HepG2 (cell line): ENCODE measurements around the gene RIPK3. TPM values are rescaled to one million over a fixed set of nuclear protein-coding genes. Genes with fewer than 3 reads are reported as not detected.

Experiments used
- ARNT2 ChIP-seq: sonication (generic); formaldehyde crosslinking; IDR thresholded peaks from 2 replicates; pipeline ENCODE4 v1.8.0; 2022; ENCODE audit warnings: mild to moderate bottlenecking, low read depth, missing genetic modification reagents, moderate library complexity
- CREB1 ChIP-seq, 2 experiments: fragments of 450-650 bp in 1 of 2; IDR thresholded peaks; 2 replicates each; pipeline ENCODE4 v1.6.1; 2016 to 2017; ENCODE audit warnings: control low read depth in 1 of 2, mild to moderate bottlenecking in 1 of 2, missing compliant biosample characterization in 1 of 2, missing genetic modification characterization in 1 of 2
- FIP1L1 ChIP-seq: fragments of 200-400 bp; formaldehyde crosslinking; IDR thresholded peaks from 2 replicates; pipeline ENCODE4 v1.6.1; 2018; ENCODE audit warnings: low read depth, mild to moderate bottlenecking, low read length, moderate library complexity, borderline replicate concordance; ENCODE audit not compliant: insufficient read depth
- KDM4B ChIP-seq: sonication (generic); formaldehyde crosslinking; IDR thresholded peaks from 2 replicates; pipeline ENCODE4 v1.4.0; 2020; ENCODE audit warnings: missing genetic modification reagents
- KLF9 ChIP-seq: IDR thresholded peaks from 2 replicates; pipeline ENCODE4 v1.6.1; 2016; ENCODE audit warnings: low read depth
- ZFP36 ChIP-seq: fragments of 150-350 bp; IDR thresholded peaks from 2 replicates; pipeline ENCODE4 v1.6.1; 2018; ENCODE audit warnings: borderline replicate concordance, low read length, low read depth; ENCODE audit not compliant: partially characterized antibody
- ZNF12 ChIP-seq: sonication (generic); formaldehyde crosslinking; IDR thresholded peaks from 2 replicates; pipeline ENCODE4 v1.5.0; 2020; ENCODE audit warnings: missing genetic modification reagents
- ZNF430 ChIP-seq: sonication (generic); formaldehyde crosslinking; IDR thresholded peaks from 2 replicates; pipeline ENCODE4 v1.9.0; 2021; ENCODE audit warnings: mild to moderate bottlenecking, missing genetic modification reagents
- polyA plus RNA-seq, 8 experiments: library from polyadenylated mRNA; depleted of rRNA in 3 of 8; stranded (reverse) in 7 of 8; unstranded in 1 of 8; fragments of >200 nt; fragmentation: Illumina TruSeq in 4 of 8; extraction: Trizol in 4 of 8; gene quantifications; 2 replicates each; pipeline versions ENCODE4 v1.2.1 to v1.2.3, GENCODE V29; 2011 to 2016; ENCODE audit warnings: low read depth in 4 of 8, missing spikeins in 1 of 8, mixed read lengths in 1 of 8; ENCODE audit not compliant: insufficient read depth in 1 of 8
- total RNA-seq, 5 experiments: library from RNA; depleted of rRNA; stranded (reverse); fragments of >200 nt; fragmentation: Illumina TruSeq; extraction: Trizol; gene quantifications; 2 replicates each; pipeline ENCODE4 v1.2.3, GENCODE V29; 2016; ENCODE audit warnings: low read depth in 1 of 5
- TF ChIP-seq, protein P1 (sequence below): sonication (generic); formaldehyde crosslinking; IDR thresholded peaks from 2 replicates; pipeline ENCODE4 v1.4.0; 2020; ENCODE audit warnings: missing genetic modification reagents
- TF ChIP-seq, protein P2 (sequence below): sonication (generic); formaldehyde crosslinking; IDR thresholded peaks from 2 replicates; pipeline ENCODE4 v1.5.0; 2020; ENCODE audit warnings: missing genetic modification reagents, mild to moderate bottlenecking, borderline replicate concordance
- TF ChIP-seq, protein P3 (sequence below): sonication (generic); formaldehyde crosslinking; IDR thresholded peaks from 2 replicates; pipeline ENCODE4 v1.8.1; 2022; ENCODE audit warnings: low read depth, mild to moderate bottlenecking, missing genetic modification reagents
- TF ChIP-seq, protein P4 (sequence below): sonication (generic); formaldehyde crosslinking; IDR thresholded peaks from 2 replicates; pipeline ENCODE4 v1.8.1; 2022; ENCODE audit warnings: mild to moderate bottlenecking, missing genetic modification reagents
- TF ChIP-seq, protein P5 (sequence below): fragments of 450-650 bp; IDR thresholded peaks from 2 replicates; pipeline ENCODE4 v1.6.1; 2017; ENCODE audit warnings: mild to moderate bottlenecking
- TF ChIP-seq, protein P6 (sequence below): sonication (generic); formaldehyde crosslinking; IDR thresholded peaks from 2 replicates; pipeline ENCODE4 v1.4.0; 2020; ENCODE audit warnings: missing genetic modification reagents

The RIPK3 gene
- total and polyA plus RNA-seq, 2 of the 13 experiments (the other 11 are each of a cell fraction or from before 2014, with no cell fraction given), result not detected

DNA sequence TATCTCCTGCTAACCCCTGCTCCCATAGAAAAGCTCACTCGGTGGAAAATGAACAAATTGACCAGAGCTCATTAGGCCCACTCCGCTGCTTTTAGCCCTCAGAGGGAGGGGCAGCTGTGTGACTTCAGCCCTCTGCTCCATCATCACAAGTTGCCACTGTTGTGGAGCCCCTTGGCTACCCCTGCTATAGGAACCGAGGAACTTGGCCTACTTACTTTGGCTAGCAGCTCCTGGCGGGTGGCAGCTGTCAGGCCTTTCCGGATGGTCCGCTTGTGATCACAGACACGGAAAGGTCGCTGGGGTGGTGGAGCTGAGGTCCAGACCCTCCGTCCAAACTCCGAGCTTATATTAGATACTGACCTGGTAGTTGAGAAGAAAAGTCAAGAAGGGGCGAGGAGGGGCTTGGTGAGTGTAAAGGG is 32.6 kb downstream of the RIPK3 start (continued):
- TF ChIP-seq, protein P1, sequence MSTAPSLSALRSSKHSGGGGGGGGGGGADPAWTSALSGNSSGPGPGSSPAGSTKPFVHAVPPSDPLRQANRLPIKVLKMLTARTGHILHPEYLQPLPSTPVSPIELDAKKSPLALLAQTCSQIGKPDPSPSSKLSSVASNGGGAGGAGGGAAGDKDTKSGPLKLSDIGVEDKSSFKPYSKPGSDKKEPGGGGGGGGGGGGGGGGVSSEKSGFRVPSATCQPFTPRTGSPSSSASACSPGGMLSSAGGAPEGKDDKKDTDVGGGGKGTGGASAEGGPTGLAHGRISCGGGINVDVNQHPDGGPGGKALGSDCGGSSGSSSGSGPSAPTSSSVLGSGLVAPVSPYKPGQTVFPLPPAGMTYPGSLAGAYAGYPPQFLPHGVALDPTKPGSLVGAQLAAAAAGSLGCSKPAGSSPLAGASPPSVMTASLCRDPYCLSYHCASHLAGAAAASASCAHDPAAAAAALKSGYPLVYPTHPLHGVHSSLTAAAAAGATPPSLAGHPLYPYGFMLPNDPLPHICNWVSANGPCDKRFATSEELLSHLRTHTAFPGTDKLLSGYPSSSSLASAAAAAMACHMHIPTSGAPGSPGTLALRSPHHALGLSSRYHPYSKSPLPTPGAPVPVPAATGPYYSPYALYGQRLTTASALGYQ (CRISPR knock-in tag), result no peak
- TF ChIP-seq ARNT2 (CRISPR knock-in tag) (no peak), KLF9 (CRISPR knock-in tag) (no peak), KDM4B (CRISPR knock-in tag) (no peak), FIP1L1 (no peak), ZFP36 (no peak), ZNF430 (CRISPR knock-in tag) (no peak; the same call in 1 of the 2 replicates), ZNF12 (CRISPR knock-in tag) (no peak), CREB1 (IDR thresholded peaks at IDR 0.05) (no peak), CREB1 (CRISPR knock-in tag; IDR thresholded peaks at IDR 0.05) (no peak)
- TF ChIP-seq, protein P2, sequence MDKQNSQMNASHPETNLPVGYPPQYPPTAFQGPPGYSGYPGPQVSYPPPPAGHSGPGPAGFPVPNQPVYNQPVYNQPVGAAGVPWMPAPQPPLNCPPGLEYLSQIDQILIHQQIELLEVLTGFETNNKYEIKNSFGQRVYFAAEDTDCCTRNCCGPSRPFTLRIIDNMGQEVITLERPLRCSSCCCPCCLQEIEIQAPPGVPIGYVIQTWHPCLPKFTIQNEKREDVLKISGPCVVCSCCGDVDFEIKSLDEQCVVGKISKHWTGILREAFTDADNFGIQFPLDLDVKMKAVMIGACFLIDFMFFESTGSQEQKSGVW (CRISPR knock-in tag), result no peak
- TF ChIP-seq, protein P3, sequence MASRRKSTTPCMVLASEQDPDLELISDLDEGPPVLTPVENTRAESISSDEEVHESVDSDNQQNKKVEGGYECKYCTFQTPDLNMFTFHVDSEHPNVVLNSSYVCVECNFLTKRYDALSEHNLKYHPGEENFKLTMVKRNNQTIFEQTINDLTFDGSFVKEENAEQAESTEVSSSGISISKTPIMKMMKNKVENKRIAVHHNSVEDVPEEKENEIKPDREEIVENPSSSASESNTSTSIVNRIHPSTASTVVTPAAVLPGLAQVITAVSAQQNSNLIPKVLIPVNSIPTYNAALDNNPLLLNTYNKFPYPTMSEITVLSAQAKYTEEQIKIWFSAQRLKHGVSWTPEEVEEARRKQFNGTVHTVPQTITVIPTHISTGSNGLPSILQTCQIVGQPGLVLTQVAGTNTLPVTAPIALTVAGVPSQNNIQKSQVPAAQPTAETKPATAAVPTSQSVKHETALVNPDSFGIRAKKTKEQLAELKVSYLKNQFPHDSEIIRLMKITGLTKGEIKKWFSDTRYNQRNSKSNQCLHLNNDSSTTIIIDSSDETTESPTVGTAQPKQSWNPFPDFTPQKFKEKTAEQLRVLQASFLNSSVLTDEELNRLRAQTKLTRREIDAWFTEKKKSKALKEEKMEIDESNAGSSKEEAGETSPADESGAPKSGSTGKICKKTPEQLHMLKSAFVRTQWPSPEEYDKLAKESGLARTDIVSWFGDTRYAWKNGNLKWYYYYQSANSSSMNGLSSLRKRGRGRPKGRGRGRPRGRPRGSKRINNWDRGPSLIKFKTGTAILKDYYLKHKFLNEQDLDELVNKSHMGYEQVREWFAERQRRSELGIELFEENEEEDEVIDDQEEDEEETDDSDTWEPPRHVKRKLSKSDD (CRISPR knock-in tag), result no peak
- TF ChIP-seq, protein P4, sequence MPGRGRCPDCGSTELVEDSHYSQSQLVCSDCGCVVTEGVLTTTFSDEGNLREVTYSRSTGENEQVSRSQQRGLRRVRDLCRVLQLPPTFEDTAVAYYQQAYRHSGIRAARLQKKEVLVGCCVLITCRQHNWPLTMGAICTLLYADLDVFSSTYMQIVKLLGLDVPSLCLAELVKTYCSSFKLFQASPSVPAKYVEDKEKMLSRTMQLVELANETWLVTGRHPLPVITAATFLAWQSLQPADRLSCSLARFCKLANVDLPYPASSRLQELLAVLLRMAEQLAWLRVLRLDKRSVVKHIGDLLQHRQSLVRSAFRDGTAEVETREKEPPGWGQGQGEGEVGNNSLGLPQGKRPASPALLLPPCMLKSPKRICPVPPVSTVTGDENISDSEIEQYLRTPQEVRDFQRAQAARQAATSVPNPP (CRISPR knock-in tag), result no peak
- TF ChIP-seq, protein P5, sequence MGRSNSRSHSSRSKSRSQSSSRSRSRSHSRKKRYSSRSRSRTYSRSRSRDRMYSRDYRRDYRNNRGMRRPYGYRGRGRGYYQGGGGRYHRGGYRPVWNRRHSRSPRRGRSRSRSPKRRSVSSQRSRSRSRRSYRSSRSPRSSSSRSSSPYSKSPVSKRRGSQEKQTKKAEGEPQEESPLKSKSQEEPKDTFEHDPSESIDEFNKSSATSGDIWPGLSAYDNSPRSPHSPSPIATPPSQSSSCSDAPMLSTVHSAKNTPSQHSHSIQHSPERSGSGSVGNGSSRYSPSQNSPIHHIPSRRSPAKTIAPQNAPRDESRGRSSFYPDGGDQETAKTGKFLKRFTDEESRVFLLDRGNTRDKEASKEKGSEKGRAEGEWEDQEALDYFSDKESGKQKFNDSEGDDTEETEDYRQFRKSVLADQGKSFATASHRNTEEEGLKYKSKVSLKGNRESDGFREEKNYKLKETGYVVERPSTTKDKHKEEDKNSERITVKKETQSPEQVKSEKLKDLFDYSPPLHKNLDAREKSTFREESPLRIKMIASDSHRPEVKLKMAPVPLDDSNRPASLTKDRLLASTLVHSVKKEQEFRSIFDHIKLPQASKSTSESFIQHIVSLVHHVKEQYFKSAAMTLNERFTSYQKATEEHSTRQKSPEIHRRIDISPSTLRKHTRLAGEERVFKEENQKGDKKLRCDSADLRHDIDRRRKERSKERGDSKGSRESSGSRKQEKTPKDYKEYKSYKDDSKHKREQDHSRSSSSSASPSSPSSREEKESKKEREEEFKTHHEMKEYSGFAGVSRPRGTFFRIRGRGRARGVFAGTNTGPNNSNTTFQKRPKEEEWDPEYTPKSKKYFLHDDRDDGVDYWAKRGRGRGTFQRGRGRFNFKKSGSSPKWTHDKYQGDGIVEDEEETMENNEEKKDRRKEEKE, result no peak
- TF ChIP-seq, protein P6, sequence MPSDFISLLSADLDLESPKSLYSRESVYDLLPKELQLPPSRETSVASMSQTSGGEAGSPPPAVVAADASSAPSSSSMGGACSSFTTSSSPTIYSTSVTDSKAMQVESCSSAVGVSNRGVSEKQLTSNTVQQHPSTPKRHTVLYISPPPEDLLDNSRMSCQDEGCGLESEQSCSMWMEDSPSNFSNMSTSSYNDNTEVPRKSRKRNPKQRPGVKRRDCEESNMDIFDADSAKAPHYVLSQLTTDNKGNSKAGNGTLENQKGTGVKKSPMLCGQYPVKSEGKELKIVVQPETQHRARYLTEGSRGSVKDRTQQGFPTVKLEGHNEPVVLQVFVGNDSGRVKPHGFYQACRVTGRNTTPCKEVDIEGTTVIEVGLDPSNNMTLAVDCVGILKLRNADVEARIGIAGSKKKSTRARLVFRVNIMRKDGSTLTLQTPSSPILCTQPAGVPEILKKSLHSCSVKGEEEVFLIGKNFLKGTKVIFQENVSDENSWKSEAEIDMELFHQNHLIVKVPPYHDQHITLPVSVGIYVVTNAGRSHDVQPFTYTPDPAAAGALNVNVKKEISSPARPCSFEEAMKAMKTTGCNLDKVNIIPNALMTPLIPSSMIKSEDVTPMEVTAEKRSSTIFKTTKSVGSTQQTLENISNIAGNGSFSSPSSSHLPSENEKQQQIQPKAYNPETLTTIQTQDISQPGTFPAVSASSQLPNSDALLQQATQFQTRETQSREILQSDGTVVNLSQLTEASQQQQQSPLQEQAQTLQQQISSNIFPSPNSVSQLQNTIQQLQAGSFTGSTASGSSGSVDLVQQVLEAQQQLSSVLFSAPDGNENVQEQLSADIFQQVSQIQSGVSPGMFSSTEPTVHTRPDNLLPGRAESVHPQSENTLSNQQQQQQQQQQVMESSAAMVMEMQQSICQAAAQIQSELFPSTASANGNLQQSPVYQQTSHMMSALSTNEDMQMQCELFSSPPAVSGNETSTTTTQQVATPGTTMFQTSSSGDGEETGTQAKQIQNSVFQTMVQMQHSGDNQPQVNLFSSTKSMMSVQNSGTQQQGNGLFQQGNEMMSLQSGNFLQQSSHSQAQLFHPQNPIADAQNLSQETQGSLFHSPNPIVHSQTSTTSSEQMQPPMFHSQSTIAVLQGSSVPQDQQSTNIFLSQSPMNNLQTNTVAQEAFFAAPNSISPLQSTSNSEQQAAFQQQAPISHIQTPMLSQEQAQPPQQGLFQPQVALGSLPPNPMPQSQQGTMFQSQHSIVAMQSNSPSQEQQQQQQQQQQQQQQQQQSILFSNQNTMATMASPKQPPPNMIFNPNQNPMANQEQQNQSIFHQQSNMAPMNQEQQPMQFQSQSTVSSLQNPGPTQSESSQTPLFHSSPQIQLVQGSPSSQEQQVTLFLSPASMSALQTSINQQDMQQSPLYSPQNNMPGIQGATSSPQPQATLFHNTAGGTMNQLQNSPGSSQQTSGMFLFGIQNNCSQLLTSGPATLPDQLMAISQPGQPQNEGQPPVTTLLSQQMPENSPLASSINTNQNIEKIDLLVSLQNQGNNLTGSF (CRISPR knock-in tag), result peak; percentile 38; the same call in 1 of the 2 replicates
